Natural killer cell (primary cell): Measurements from ENCODE around the gene SEZ6L. TPM values are rescaled to one million over a fixed set of nuclear protein-coding genes. Genes with fewer than 3 reads are reported as not detected.

ENCODE experiments used
- ATAC-seq, 3 donors: fragments of 150-1000 bp in 2 of 3; fragments of 200-7000 bp in 1 of 3; cut with Tn5 transposase; 1 replicate in 1 of 3; 2 replicates in 2 of 3; pipeline ENCODE4 v1.10.0; 2021; ENCODE audit warnings: mild to moderate bottlenecking in 2 of 3, moderate library complexity in 2 of 3
- DNase-seq, 2 donors: peaks; one replicate each; pipeline versions ENCODE4 v3.0.0 to v3.0.0-alpha.2; 2013 to 2021; ENCODE audit warnings: mixed read lengths in 1 of 2
- H3K27ac ChIP-seq: one replicate; pipeline ENCODE4 v1.5.1; 2013; ENCODE audit warnings: mild to moderate bottlenecking, low read length
- H3K27me3 ChIP-seq: one replicate; pipeline ENCODE4 v1.6.1; 2013; ENCODE audit warnings: low read length; ENCODE audit not compliant: control insufficient read depth, insufficient read depth
- H3K36me3 ChIP-seq: one replicate; pipeline ENCODE4 v1.6.1; 2013; ENCODE audit warnings: low read length; ENCODE audit not compliant: control insufficient read depth, insufficient read depth
- H3K4me1 ChIP-seq: one replicate; pipeline ENCODE4 v1.6.1; 2013; ENCODE audit warnings: low read length; ENCODE audit not compliant: control insufficient read depth, insufficient read depth
- H3K4me3 ChIP-seq: one replicate; pipeline ENCODE4 v1.5.1; 2013; ENCODE audit warnings: low read length
- H3K9me3 ChIP-seq: one replicate; pipeline ENCODE4 v1.6.1; 2013; ENCODE audit warnings: low read length; ENCODE audit not compliant: control insufficient read depth, insufficient read depth
- H3K27ac Mint-ChIP-seq, 2 donors: one replicate each; pipeline ENCODE4 v1.8.0; 2022; ENCODE audit warnings: mild to moderate bottlenecking in 2 of 2, mixed read lengths in 2 of 2, moderate library complexity in 1 of 2
- H3K27me3 Mint-ChIP-seq, 2 donors: one replicate each; pipeline ENCODE4 v1.8.0; 2022; ENCODE audit warnings: low read depth in 2 of 2, mixed read lengths in 2 of 2
- H3K36me3 Mint-ChIP-seq: one replicate; pipeline ENCODE4 v1.8.0; 2022; ENCODE audit warnings: mixed read lengths
- H3K4me1 Mint-ChIP-seq, 2 donors: one replicate each; pipeline ENCODE4 v1.8.0; 2022; ENCODE audit warnings: mixed read lengths in 2 of 2
- H3K4me3 Mint-ChIP-seq: one replicate; pipeline ENCODE4 v1.8.0; 2022; ENCODE audit warnings: mild to moderate bottlenecking, moderate library complexity, mixed read lengths
- H3K9me3 Mint-ChIP-seq, 2 donors: one replicate each; pipeline ENCODE4 v1.8.0; 2022; ENCODE audit warnings: mixed read lengths in 2 of 2
- CTCF ChIP-seq: fragments of 200-600 bp; IDR thresholded peaks from one replicate; pipeline ENCODE4 v1.8.0; 2022; ENCODE audit warnings: antibody characterized with exemption
- WGBS: methylation state at CpG from one replicate; pipeline ENCODE4 v1.1.7; 2013; ENCODE audit warnings: missing lambda C conversion rate; ENCODE audit not compliant: insufficient coverage; 5-methylcytosine and 5-hydroxymethylcytosine counted together
- intact Hi-C: fragments of 100-400 bp; cut with micrococcal nuclease; formaldehyde crosslinking; loops from one replicate; pipeline ENCODE4 v1.14.2; 2022
- total RNA-seq, 4 donors: library from RNA; stranded (reverse); fragments of 120-200 nt in 1 of 4; gene quantifications; one replicate each; pipeline versions ENCODE4 v1.2.3 to v1.2.4, GENCODE V29; 2013 to 2022

SEZ6L gene
- total RNA-seq, 3 donors from 2014 or later (not counting 1 experiment from before 2014, with no cell fraction given): 0.11 to 1.1 (median 0.60) TPM

GRCh38 chr22:26429458-26430286, 260.4 kb downstream of the SEZ6L start:
- intact Hi-C loops: no loop called here
- Histone ChIP-seq H3K4me1 (peaks cover 27% of the 10 kb centered on the region), H3K4me3 (peak overlapping the region; percentile 38), H3K27me3 (no peaks in the 10 kb centered on the region), H3K36me3 (peaks cover 8% of the 10 kb centered on the region), H3K9me3 (no peaks in the 10 kb centered on the region), H3K27ac (no peak overlapping the region)
- WGBS: 7% methylated on average over 50 of the region's 50 CpGs
- H3K36me3 Mint-ChIP-seq: no peaks in the 10 kb centered on the region
- no peak for TF ChIP-seq CTCF
- peak overlapping the region; percentile 73 for H3K4me3 Mint-ChIP-seq
- H3K27me3 Mint-ChIP-seq: peaks cover 0 to 3% of the 10 kb centered on the region in 2 donors
- H3K9me3 Mint-ChIP-seq: no peaks in the 10 kb centered on the region
- DNase-seq: peak in 1 of 2 donors; percentile 34
- H3K4me1 Mint-ChIP-seq: peaks cover 12 to 29% of the 10 kb centered on the region in 2 donors
- ATAC-seq: peak; percentile 4 to 8 (median 4)
- peak overlapping the region in 1 of 2 donors; percentile 62 for H3K27ac Mint-ChIP-seq

GRCh38 chr22:26430600-26430999, 261.3 kb downstream of the SEZ6L start:
- peak overlapping the region; percentile 73 for H3K4me3 Mint-ChIP-seq
- no peak for TF ChIP-seq CTCF
- H3K36me3 ChIP-seq: peaks cover 9% of the 10 kb centered on the region
- no peak overlapping the region for H3K4me3 ChIP-seq
- 91% methylated on average over 2 of the region's 2 CpGs for WGBS
- H3K27ac Mint-ChIP-seq: peak overlapping the region; percentile 31 to 62
- no peaks in the 10 kb centered on the region for H3K27me3 ChIP-seq
- no peak overlapping the region for H3K27ac ChIP-seq
- intact Hi-C loops: no loop called here
- DNase-seq (peak in 1 of 2 donors; percentile 11), ATAC-seq (no peak)
- H3K9me3 ChIP-seq: no peaks in the 10 kb centered on the region
- peaks cover 27% of the 10 kb centered on the region for H3K4me1 ChIP-seq
- peaks cover 7% of the 10 kb centered on the region for H3K36me3 Mint-ChIP-seq
- no peaks in the 10 kb centered on the region for H3K9me3 Mint-ChIP-seq
- H3K4me1 Mint-ChIP-seq: peaks cover 18 to 38% of the 10 kb centered on the region in 2 donors
- H3K27me3 Mint-ChIP-seq: peaks cover 0 to 3% of the 10 kb centered on the region in 2 donors

DNA sequence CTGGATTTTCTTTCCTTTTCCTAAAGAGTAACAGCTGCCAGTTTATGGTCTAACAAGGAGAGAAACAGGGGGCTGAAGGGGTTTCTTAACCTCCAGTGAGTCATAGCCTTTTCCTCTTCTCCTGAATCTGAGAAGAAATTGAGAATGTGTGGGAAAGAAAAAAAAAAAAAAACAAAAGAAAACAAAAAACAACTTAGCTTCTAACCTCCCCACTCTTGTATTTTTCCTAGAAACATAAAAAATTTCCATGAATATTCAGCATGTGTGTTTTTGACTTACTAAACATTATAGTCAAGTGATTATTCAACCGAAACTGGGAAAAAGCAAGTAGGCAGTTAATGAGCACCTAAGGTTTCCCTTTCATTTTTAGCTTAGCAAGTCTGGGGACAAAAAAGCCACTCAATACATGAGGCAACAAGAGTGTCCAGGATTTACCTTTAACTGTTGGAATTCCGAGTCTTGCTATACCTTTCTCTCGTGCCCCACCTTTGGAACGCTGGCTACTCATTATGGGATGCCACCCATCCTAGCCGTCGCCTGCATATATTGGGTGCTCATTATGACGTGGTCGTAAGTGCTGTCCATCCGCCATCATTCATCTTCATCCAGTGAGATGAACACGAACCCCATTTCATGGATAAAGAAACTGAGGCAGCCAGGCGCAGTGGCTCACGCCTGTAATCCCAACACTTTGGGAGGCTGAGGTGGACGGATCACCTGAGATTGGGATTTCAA, 262.2 kb downstream of the SEZ6L start:
- DNase-seq (no peak), ATAC-seq (no peak)
- Mint-ChIP-seq H3K27me3 (peaks cover 0 to 3% of the 10 kb centered on the region in 2 donors), H3K36me3 (peaks cover 7% of the 10 kb centered on the region), H3K27ac (no peak overlapping the region), H3K4me1 (peaks cover 24 to 46% of the 10 kb centered on the region in 2 donors), H3K9me3 (no peaks in the 10 kb centered on the region), H3K4me3 (peak overlapping the region; percentile 49)
- no peaks in the 10 kb centered on the region for H3K9me3 ChIP-seq
- H3K27ac ChIP-seq: no peak overlapping the region
- TF ChIP-seq CTCF: no peak
- peaks cover 27% of the 10 kb centered on the region for H3K4me1 ChIP-seq
- no peaks in the 10 kb centered on the region for H3K27me3 ChIP-seq
- H3K4me3 ChIP-seq: no peak overlapping the region
- peaks cover 9% of the 10 kb centered on the region for H3K36me3 ChIP-seq
- intact Hi-C loops: no loop called here
- 93% methylated on average over 13 of the region's 13 CpGs for WGBS
